Superior temporal gyrus (tissue), 1 donor: ENCODE measurements around the gene GDF10.

Experiments
- DNase-seq: peaks from one replicate; pipeline ENCODE4 v3.0.0-alpha.2; 2016; ENCODE audit errors: extremely low spot score

GDF10 gene

DNA sequence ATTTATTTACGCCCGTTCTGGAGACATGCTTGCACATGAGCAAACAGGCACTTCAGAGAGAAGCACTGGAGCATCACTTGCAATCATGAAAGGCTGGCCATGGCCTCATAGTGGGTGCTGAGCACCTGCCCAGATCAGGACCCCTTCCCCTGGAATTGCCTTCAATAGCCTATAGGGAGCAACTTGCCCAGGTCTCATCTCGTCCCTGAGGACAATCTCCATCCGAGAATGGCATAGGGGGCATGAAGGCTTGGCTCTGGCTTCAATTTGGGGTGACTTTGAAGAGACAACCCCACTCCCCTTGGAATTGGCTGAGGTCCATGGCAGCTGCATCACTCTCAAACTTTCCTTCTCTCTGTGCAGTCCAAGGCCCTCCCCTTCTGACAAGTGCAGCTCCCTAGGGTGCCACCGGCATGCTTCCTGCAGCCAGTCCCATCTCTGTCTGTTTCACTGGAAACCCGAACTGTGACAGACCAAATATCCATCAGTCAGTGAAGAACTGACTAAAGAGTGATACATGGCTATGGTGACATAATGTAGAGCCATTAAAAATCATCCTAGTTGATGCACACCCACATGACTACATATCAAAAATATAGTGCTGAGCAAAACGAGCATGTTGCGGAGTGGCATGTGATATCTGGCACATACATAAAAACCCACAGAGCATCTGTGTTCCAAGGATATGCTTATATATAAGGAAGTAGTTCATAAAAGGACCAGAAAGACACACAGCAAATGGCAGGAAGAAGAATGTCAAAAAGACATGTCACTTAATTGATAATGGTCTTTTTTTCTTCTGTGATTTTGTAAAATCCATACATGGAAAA, 34.7 kb downstream of the GDF10 start:
- DNase-seq = no peak

GRCh38 chr10:47335906-47336305, 35.9 kb downstream of the GDF10 start:
- DNase-seq = no peak

GRCh38 chr10:47336387-47337134, 36.6 kb downstream of the GDF10 start:
- DNase-seq = no peak

DNA sequence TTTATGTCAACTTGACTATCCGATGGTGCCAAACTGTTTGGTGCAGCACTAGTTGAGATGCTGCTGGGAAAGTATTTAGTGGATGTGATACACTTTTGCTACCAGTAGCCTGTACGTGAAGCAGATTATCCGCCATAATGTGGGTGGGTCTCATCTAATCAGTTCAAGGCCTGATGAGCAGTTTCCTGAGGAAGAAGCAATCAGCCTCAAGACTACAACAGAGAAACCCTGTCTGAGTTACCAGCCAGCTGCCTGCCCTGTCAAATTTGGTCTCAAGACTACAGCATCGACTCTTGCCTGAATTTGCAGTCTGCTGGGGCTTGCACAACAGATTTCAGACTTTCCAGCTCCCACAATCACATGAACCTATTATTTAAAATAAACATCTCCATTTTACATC, 37.3 kb downstream of the GDF10 start:
- DNase-seq = no peak

- DNase-seq = no peak
Measured at GRCh38 chr10:47339186-47339735, 39.3 kb downstream of the GDF10 start.

GRCh38 chr10:47339759-47340607, 40.0 kb downstream of the GDF10 start:
- no peak for DNase-seq

DNA sequence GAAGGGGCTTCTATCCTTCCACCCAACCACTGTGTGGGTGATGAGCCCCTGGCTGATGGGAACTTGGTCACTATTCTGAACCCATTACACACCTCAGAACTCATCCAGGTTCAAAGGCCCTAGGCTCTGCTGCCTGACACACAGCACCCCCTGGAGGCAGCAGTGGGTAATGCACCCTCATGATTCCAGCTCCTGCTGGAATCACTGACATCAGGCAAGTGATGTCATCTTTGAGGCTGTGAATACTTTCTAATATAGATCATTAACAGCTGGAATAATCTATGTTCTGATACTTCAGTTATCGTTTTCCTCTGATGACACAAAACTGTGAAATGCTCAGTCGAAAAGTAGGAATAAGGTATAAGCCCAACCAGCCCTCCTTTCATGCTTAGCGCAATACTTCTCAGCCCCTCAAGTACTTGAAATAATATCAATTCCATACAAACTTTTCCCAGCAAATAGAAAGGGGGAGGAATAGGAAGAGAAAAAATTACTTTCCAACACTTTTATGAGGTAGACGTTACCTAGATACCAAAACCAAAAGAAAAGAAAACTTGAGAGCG, 40.7 kb downstream of the GDF10 start:
- DNase-seq = peak; percentile 62

- DNase-seq = no peak
Measured at GRCh38 chr10:47344996-47345870, 45.2 kb downstream of the GDF10 start.

DNA sequence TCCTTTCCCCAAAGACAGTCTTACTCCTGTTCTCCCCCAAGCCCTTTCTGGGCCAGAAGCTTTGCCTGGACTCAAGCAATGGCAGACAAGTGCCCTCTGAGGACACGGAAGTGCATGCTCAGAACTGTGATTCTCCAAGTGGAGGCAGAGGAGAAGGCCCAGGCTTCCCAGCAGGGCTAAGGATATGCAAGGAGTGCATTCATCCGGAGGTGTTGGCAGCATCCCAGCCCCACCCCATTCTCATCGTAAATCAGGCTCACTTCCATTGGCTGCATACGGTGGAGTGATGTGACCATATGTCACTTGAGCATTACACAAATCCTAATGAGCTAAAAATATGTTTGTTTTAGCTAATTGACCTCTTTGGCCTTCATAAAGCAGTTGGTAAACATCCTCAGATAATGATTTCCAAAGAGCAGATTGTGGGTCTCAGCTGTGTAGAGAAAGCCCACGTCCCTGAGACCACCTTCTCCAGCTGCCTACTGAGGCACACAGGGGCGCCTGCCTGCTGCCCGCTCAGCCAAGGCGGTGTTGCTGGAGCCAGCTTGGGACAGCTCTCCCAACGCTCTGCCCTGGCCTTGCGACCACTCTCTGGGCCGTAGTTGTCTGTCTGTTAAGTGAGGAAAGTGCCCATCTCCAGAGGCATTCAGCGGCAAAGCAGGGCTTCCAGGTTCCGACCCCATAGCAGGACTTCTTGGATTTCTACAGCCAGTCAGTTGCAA, 46.7 kb downstream of the GDF10 start:
- DNase-seq = no peak

DNA sequence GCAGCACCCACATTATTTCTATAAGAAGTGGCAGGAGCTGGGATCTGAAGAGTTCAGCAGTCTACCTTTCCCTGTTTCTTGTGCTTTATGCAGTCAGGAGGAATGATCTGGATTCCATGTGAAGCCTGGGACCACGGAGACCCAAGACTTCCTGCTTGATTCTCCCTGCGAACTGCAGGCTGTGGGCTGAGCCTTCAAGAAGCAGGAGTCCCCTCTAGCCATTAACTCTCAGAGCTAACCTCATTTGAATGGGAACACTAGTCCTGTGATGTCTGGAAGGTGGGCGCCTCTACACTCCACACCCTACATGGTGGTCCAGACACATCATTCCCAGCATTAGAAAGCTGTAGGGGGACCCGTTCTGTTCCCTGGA, 47.3 kb downstream of the GDF10 start:
- DNase-seq = no peak

GRCh38 chr10:47348138-47348651, 48.2 kb downstream of the GDF10 start, which contains the start of gene RBP3:
RBP3 (plus strand) TSS chr10:47348363; CDS start chr10:47348485, 122 bp downstream.
- DNase-seq = no peak

- DNase-seq = no peak
Measured at GRCh38 chr10:47348661-47349470, 48.9 kb downstream of the GDF10 start.

GRCh38 chr10:47349516-47349915, 49.5 kb downstream of the GDF10 start:
- no peak for DNase-seq

GRCh38 chr10:47349941-47350371, 50.0 kb downstream of the GDF10 start:
- DNase-seq = no peak

GRCh38 chr10:47350671-47351640, 51.0 kb downstream of the GDF10 start:
- DNase-seq = no peak

GRCh38 chr10:47351899-47352815, 52.2 kb downstream of the GDF10 start:
- DNase-seq = no peak
